Fibroblast of villous mesenchyme (primary cell): ENCODE data around the gene ARL13B. TPM values are rescaled to one million over a fixed set of nuclear protein-coding genes. Genes with fewer than 3 reads are reported as not detected.
"Not testable (repeated sequence)": the region's sequence is repeated elsewhere in the genome, so short reads cannot be mapped to it uniquely, and the experiment has no call there.

Source experiments
- DNase-seq: peaks from one replicate; pipeline ENCODE4 v3.0.0-alpha.2; 2010; ENCODE audit warnings: low read depth
- H3K4me3 ChIP-seq: 2 replicates; pipeline ENCODE4 v1.5.1; 2011; ENCODE audit warnings: low read depth, mild to moderate bottlenecking, low read length
- CTCF ChIP-seq: IDR thresholded peaks from 2 replicates; pipeline ENCODE4 v1.5.1; 2012; ENCODE audit warnings: low read depth, mild to moderate bottlenecking, low read length; ENCODE audit not compliant: insufficient read depth
- total RNA-seq: library from RNA; depleted of rRNA; stranded (reverse); fragments of >200 nt; gene quantifications from 2 replicates; pipeline ENCODE4 v1.2.3, GENCODE V29; 2012

The ARL13B gene
- total RNA-seq, 1 donor: 14.7 TPM

GRCh38 chr3:93961489-93961888 is 18.5 kb upstream of the ARL13B start:
- no peak for TF ChIP-seq CTCF
- no peak for DNase-seq
- no peak overlapping the region for H3K4me3 ChIP-seq

GRCh38 chr3:93962798-93963197 is 17.2 kb upstream of the ARL13B start:
- TF ChIP-seq CTCF: no peak
- DNase-seq: no peak
- no peak overlapping the region for H3K4me3 ChIP-seq

- DNase-seq, H3K4me3 ChIP-seq: not testable (repeated sequence)
Observed at GRCh38 chr3:93965106-93965505, 14.8 kb upstream of the ARL13B start.

GRCh38 chr3:93969443-93969842 is 10.5 kb upstream of the ARL13B start:
- TF ChIP-seq CTCF: no peak
- no peak for DNase-seq
- H3K4me3 ChIP-seq: no peak overlapping the region

- no peak for TF ChIP-seq CTCF
- H3K4me3 ChIP-seq: no peak overlapping the region
- no peak for DNase-seq
Observed at GRCh38 chr3:93969997-93970396, 10.0 kb upstream of the ARL13B start.

- DNase-seq: peak; percentile 87
- TF ChIP-seq CTCF: no peak
- H3K4me3 ChIP-seq: peak within 1 kb of the TSS; percentile 68
Observed at GRCh38 chr3:93973131-93974126, 6.5 kb upstream of the ARL13B start, which contains the start of gene PROS1. PROS1 (minus strand) TSS chr3:93973896; CDS start chr3:93973749, 147 bp downstream.

- H3K4me3 ChIP-seq: no peak overlapping the region
- no peak for TF ChIP-seq CTCF
- DNase-seq: no peak
Observed at GRCh38 chr3:93981649-93982048, 1.7 kb downstream of the ARL13B start.
